ENCODE data around the gene LRCH4.

LRCH4 gene

GRCh38 chr7:100574362-100575205 is 11.3 kb downstream of the LRCH4 start:
- DNase-seq (ENCODE audit: low spot score): no peak
- no peak for TF ChIP-seq CTCF (IDR thresholded peaks at IDR 0.05; ENCODE audit: extremely low read depth, missing control alignments)

- no peak for DNase-seq (ENCODE audit: low spot score)
- TF ChIP-seq CTCF (IDR thresholded peaks at IDR 0.05; ENCODE audit: extremely low read depth, missing control alignments): no peak
Observed at GRCh38 chr7:100573691-100574361, 12.1 kb downstream of the LRCH4 start, which contains the start of gene SAP25. Gene SAP25 (minus strand): TSS chr7:100573900. CDS start chr7:100573742, 158 bp downstream.

- DNase-seq (ENCODE audit: low spot score): no peak
- no peak for TF ChIP-seq CTCF (IDR thresholded peaks at IDR 0.05; ENCODE audit: extremely low read depth, missing control alignments)
Observed at GRCh38 chr7:100572949-100573675, 12.8 kb downstream of the LRCH4 start.

GRCh38 chr7:100572281-100572948 is 13.5 kb downstream of the LRCH4 start:
- DNase-seq (ENCODE audit: low spot score): no peak
- no peak for TF ChIP-seq CTCF (IDR thresholded peaks at IDR 0.05; ENCODE audit: extremely low read depth, missing control alignments)

GRCh38 chr7:100571829-100572116 is 14.2 kb downstream of the LRCH4 start:
- TF ChIP-seq CTCF (IDR thresholded peaks at IDR 0.05; ENCODE audit: extremely low read depth, missing control alignments): no peak

GRCh38 chr7:100570954-100571828 is 14.7 kb downstream of the LRCH4 start:
- no peak for DNase-seq (ENCODE audit: low spot score)
- no peak for TF ChIP-seq CTCF (IDR thresholded peaks at IDR 0.05; ENCODE audit: extremely low read depth, missing control alignments)

More at GRCh38 chr7:100571829-100572116, 14.2 kb downstream of the LRCH4 start:
- DNase-seq (ENCODE audit: low spot score): no peak

All from GM20000 (cell line).